ENCODE results near the gene KIF22. TPM values are rescaled to one million over a fixed set of nuclear protein-coding genes. Genes with fewer than 3 reads are reported as not detected.

KIF22 gene
- total RNA-seq, 2 experiments from 2014 or later, result 160 to 165 TPM

GRCh38 chr16:29818082-29818481 lies 27.5 kb downstream of the KIF22 start:
- peaks cover 30% of the 10 kb centered on the region for H3K36me3 Mint-ChIP-seq (ENCODE audit: low read depth)
- no peaks in the 10 kb centered on the region for H3K27me3 Mint-ChIP-seq
- DNase-seq (no peak), ATAC-seq (no peak)
- TF ChIP-seq CTCF (IDR thresholded peaks at IDR 0.05), result no peak
- H3K9me3 Mint-ChIP-seq, result no peaks in the 10 kb centered on the region
- H3K4me1 Mint-ChIP-seq (ENCODE audit: low read depth), result peaks cover 72% of the 10 kb centered on the region
- ChIA-PET CTCF (interaction anchor here (0.8 to 8.1 kb wide), 6 partner anchors 9 to 116 kb away, joined by 3 to 95 read pairs (median 18); no protein-coding TSS in a partner anchor), POLR2A (interaction anchor here (0.6 to 13.9 kb wide), 4 partner anchors 8 to 178 kb away, joined by 3 to 167 read pairs (median 6); partner anchors contain the start of genes MAZ and PRRT2)
- peak overlapping the region; percentile 79 for H3K4me3 Mint-ChIP-seq
- H3K27ac Mint-ChIP-seq, result peak overlapping the region; percentile 79
- intact Hi-C loops (cut with micrococcal nuclease), result loop anchor here (10.0 kb wide), 1 partner anchor 113 kb away; no protein-coding TSS in a partner anchor

- Mint-ChIP-seq H3K4me1 (ENCODE audit: low read depth) (peaks cover 69% of the 10 kb centered on the region), H3K4me3 (peak overlapping the region; percentile 79), H3K27ac (peak overlapping the region; percentile 89), H3K9me3 (no peaks in the 10 kb centered on the region), H3K27me3 (no peaks in the 10 kb centered on the region), H3K36me3 (ENCODE audit: low read depth) (peaks cover 30% of the 10 kb centered on the region)
- DNase-seq (no peak), ATAC-seq (no peak)
- CTCF ChIA-PET, result interaction anchor here (0.6 to 8.1 kb wide), 8 partner anchors 9 to 128 kb away, joined by 3 to 95 read pairs (median 4); no protein-coding TSS in a partner anchor
- POLR2A ChIA-PET, result interaction anchor here (0.7 to 13.9 kb wide), 10 partner anchors 8 to 246 kb away, joined by 3 to 167 read pairs (median 5); partner anchors contain the start of genes ALDOA, KCTD13, KIF22 and MAZ
- no peak for TF ChIP-seq CTCF (IDR thresholded peaks at IDR 0.05)
- intact Hi-C loops (cut with micrococcal nuclease), result loop anchor here (10.0 kb wide), 1 partner anchor 115 kb away; no protein-coding TSS in a partner anchor
Measured at GRCh38 chr16:29819506-29819905, 29.0 kb downstream of the KIF22 start.

GRCh38 chr16:29820271-29820701 lies 29.7 kb downstream of the KIF22 start, which contains the start of gene MVP:
Gene MVP (plus strand): TSS chr16:29820462. CDS start chr16:29830550, 10,088 bp downstream.
- CTCF ChIA-PET, result interaction anchor here (0.7 to 8.1 kb wide), 9 partner anchors 9 to 235 kb away, joined by 3 to 95 read pairs (median 4); partner anchors contain the start of gene KIF22

GRCh38 chr16:29820730-29821642 lies 30.4 kb downstream of the KIF22 start:
- intact Hi-C loops (cut with micrococcal nuclease), result no loop called here
- no peak for TF ChIP-seq CTCF (IDR thresholded peaks at IDR 0.05)
- no peaks in the 10 kb centered on the region for H3K9me3 Mint-ChIP-seq

More at GRCh38 chr16:29820271-29820701, 29.7 kb downstream of the KIF22 start, which contains the start of gene MVP:
- POLR2A ChIA-PET, result interaction anchor here (0.7 to 13.9 kb wide), 8 partner anchors 10 to 120 kb away, joined by 3 to 167 read pairs (median 5); partner anchors contain the start of genes KCTD13, KIF22, MAZ and PRRT2
- TF ChIP-seq CTCF (IDR thresholded peaks at IDR 0.05), result no peak
- intact Hi-C loops (cut with micrococcal nuclease), result no loop called here
- H3K27me3 Mint-ChIP-seq, result no peaks in the 10 kb centered on the region
- peak within 1 kb of the TSS; percentile 89 for H3K27ac Mint-ChIP-seq
- H3K4me3 Mint-ChIP-seq, result peak within 1 kb of the TSS; percentile 79
- DNase-seq, result peak; percentile 66
- no peaks in the 10 kb centered on the region for H3K9me3 Mint-ChIP-seq
- peaks cover 69% of the 10 kb centered on the region for H3K4me1 Mint-ChIP-seq (ENCODE audit: low read depth)
- ATAC-seq, result no peak
- peaks cover 30% of the 10 kb centered on the region for H3K36me3 Mint-ChIP-seq (ENCODE audit: low read depth)

More at GRCh38 chr16:29820730-29821642, 30.4 kb downstream of the KIF22 start:
- Mint-ChIP-seq H3K36me3 (ENCODE audit: low read depth) (peaks cover 30% of the 10 kb centered on the region), H3K27me3 (no peaks in the 10 kb centered on the region), H3K27ac (peak overlapping the region; percentile 89), H3K4me1 (ENCODE audit: low read depth) (peaks cover 72% of the 10 kb centered on the region), H3K4me3 (peak overlapping the region; percentile 79)
- CTCF ChIA-PET, result interaction anchor here (1.2 to 8.1 kb wide), 10 partner anchors 9 to 234 kb away, joined by 3 to 95 read pairs (median 4); partner anchors contain the start of genes CDIPT and KIF22
- POLR2A ChIA-PET, result interaction anchor here (0.7 to 13.9 kb wide), 9 partner anchors 11 to 120 kb away, joined by 3 to 167 read pairs (median 5); partner anchors contain the start of genes KCTD13, KIF22, MAZ and PRRT2
- peak; percentile 29 for ATAC-seq
- peak; percentile 72 for DNase-seq

Measured in activated CD8-positive, alpha-beta T cell treated with anti-CD3 and anti-CD28 coated beads for 36 hours (primary cell).